NCI-H1417 (cell line): Measurements from ENCODE around the gene PDGFB.
A peak's percentile ranks its signal among the peaks of the same experiment; 100 is the strongest.

Experiments used
- DNase-seq, 3 experiments: peaks; one replicate each; lab custom pipeline; 2025; lab: John Stamatoyannopoulos, UW

The PDGFB gene

DNA sequence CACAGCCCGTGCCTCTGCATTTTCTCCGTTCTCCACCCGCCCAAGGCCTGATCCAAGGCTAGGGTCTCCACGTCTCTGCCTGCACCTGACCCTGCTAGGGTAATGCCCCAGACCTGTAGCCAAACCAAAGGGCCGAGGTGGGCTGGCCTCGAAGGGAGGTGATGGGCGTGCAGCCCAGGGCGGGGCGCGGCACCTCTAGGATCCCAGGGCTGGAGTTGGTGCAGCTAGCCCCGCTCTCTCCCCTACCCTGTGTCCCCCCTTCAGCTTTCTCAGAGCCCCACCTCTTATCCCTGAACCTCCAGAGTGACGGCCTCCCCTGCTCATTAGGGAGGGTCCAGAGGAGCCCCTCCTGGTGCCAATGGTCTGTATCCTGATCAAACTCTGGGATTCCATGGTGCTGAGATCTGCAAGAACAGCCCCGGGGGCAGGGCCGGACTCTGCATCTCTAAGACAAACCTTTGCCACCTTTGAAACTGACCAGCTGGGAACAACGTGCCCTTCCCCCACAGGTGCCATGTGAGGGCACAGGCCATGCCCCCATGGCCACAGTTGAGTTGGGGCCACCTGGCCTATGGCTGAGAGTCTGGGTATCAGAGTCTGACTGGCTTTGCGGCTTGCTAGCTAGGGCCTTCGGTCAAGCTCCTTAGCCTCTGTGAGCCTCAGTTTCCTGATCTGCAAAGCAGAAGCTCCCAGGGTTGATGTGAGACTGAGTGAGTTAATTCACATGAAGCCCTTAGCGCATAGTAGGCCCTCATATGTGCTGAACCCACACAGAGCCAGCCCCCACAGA, 69.2 kb downstream of the PDGFB start:
- no peak for DNase-seq

DNA sequence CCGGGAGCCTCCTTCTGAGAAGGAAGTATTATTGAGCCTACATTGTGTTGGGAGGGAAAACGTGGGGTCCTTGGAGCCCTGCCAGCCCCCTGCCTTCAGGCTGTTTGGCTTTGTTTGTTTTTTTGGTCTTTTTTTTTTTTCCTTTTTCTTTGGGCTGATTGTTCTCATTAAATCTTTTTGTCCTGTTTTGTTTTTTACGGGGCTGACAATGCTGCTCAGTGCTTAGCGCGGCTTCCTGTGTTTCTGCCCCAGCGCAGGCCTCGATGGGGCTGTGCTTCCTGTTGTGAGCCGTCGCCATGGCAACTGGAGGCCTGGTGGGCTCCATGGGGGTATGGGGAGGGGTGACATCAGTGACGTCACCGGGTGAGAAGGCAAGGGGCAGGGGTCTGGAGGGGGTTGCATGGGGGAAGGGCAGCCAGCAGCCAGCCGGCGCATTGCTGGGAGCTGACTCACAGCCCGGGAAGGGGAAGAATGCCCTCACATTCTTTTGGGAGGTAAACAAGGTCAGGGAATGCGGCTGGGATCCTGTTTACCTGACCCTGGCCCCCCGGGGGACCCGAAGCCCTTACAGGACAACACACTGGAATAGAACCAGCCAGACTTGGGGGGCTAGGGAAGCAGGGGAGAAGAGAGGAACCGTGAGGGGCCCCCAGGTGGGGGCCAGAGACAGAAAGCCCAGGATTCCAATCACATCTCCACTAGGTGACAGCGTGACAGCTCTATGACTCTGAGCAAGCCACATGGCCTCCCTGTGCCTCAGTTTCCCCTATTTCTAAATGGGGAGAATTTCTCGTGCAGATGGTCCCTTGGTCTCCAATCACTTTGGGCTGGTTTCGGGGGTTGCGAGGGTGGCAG, 70.1 kb downstream of the PDGFB start:
- DNase-seq: peak in 2 of 3 experiments; percentile 29 to 52

DNA sequence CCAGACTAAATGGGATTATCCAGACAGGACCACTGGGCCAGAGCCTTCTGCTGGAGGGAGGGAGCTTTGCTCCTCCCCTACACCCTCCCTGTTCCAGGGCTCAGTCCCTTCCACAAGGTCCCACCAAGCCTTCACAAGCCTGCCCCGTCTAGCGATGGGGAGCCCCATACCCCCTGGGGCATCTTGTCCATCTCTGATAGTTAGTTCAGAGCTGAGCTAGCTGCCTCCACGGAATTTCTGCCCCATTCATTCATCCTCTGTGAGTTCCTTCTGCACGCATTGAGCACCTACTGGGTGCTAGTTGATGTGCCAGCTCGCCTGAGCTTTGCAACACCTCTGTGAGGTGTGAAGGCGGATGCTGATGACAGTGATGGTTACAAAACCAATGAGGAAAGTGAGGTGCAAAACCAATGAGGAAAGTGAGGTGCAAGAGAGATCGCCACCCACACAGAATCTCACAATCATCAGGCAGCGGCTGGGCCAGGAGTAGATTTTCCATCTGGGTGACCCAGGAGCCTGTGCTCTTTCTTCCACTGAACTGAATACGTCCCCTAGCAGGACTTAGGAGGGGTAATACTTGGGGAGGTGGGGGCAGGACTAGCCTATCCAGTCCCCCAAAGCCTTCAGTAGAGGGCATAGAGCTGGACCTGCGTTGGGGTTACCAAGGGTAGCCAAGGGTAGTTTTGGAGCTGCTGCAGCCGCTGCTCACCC, 70.8 kb downstream of the PDGFB start:
- no peak for DNase-seq
